T-helper 1 cell treated with Interleukin-12 subunit alpha and Interleukin-12 subunit beta and Interleukin-4 antibody, amounts not matched to agents 30 μg/mL and 1 μg/mL, for 36 hours (primary cell): Measurements from ENCODE around the gene RAB24.
A peak's percentile ranks its signal among the peaks of the same experiment; 100 is the strongest.
"Not testable (repeated sequence)": the region's sequence is repeated elsewhere in the genome, so short reads cannot be mapped to it uniquely, and the experiment has no call there.

Source experiments
- H3K27ac Mint-ChIP-seq: one replicate; pipeline ENCODE4 v1.8.0; 2021; ENCODE audit warnings: mild to moderate bottlenecking, mixed read lengths
- H3K27me3 Mint-ChIP-seq: one replicate; pipeline ENCODE4 v1.8.0; 2021; ENCODE audit warnings: low read depth, mixed read lengths
- H3K36me3 Mint-ChIP-seq: one replicate; pipeline ENCODE4 v1.8.0; 2021; ENCODE audit warnings: low read depth, mixed read lengths
- H3K4me1 Mint-ChIP-seq: one replicate; pipeline ENCODE4 v1.8.0; 2021; ENCODE audit warnings: low read depth, mixed read lengths
- H3K4me3 Mint-ChIP-seq: one replicate; pipeline ENCODE4 v1.8.0; 2021; ENCODE audit warnings: mild to moderate bottlenecking, moderate library complexity, mixed read lengths
- H3K9me3 Mint-ChIP-seq: one replicate; pipeline ENCODE4 v1.8.0; 2021; ENCODE audit warnings: mixed read lengths

The RAB24 gene

DNA sequence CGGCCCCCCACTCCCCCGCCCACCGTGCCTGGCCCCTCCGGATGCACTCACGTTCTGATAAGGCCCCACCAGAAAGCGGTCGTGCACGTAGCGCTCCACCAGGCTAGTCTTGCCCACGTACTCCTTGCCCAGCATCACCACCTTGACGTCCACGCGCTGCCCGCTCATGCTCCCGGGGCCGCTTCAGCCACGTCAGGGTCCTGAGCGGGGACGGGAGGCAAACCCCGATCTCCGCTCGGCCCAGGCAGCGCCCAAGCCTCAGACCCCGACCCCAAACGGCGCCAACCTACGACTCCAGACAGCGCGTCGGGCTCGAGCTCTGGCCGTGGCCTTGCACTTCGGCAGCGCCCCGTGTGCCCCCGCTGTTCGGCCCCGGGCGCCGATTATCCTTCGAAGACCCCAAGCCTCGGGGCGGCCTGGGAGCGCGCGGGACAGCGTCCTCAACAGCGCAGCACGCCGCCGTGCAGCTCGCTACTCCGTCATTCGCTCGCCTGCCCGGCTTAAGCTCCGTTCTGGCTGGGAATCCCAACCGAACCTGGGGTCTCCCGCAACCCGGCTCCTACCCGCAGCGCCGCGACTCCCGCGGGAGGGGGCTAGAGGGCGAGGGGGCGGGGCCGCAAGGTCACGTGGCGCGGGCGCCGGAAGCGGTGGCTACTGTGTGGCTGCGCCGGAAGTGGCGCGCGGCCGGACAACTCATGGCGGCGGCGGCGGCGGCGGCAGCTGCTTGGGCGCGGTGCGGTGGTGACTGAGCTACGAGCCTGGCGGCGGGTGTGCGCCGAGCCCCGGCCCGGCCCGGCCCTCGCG lies at the start of gene RAB24, which contains the start of gene PRELID1:
Gene RAB24 (minus strand): TSS at position 599 of the 804 bp plus-strand sequence. CDS start 431 bp downstream, at position 168.
Gene PRELID1 (plus strand): TSS at position 679 of the 804 bp plus-strand sequence. CDS start 187 bp downstream, outside the sequence.
- H3K27me3 Mint-ChIP-seq = no peaks in the 10 kb centered on the region
- peaks cover 43% of the 10 kb centered on the region for H3K36me3 Mint-ChIP-seq
- H3K4me1 Mint-ChIP-seq = peaks cover 67% of the 10 kb centered on the region
- peak within 1 kb of the TSS; percentile 92 for H3K4me3 Mint-ChIP-seq
- H3K9me3 Mint-ChIP-seq = no peaks in the 10 kb centered on the region
- peak within 1 kb of the TSS; percentile 87 for H3K27ac Mint-ChIP-seq

DNA sequence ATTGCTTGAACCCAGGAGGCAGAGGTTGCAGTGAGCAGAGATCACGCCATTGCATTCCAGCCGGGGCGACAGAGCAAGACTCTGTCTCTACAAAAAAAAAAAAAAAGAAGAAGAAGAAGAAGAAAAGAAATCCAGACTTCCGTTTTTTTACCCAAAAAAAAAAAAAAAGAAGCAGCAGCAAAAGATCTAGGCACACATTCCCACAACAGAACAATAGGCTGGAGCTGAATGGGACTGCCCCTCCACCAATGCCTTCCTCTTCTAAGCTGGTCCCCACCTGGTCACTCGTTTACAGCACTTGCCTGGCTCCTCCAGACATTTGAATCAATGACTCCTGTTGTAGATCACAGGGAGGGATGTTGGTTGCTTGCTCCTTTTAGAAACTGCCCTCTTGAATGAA lies 49.6 kb upstream of the RAB24 start:
- Mint-ChIP-seq H3K36me3 (peaks cover 17% of the 10 kb centered on the region), H3K27ac (no peak overlapping the region), H3K9me3 (peaks cover 14% of the 10 kb centered on the region), H3K4me3 (peak overlapping the region; percentile 10), H3K4me1 (peaks cover 49% of the 10 kb centered on the region), H3K27me3 (no peaks in the 10 kb centered on the region)

GRCh38 chr5:177351392-177352329 lies 48.1 kb upstream of the RAB24 start, which contains the start of gene LMAN2:
Gene LMAN2, minus strand, starts transcription at chr5:177351668. Its CDS starts 21 bp downstream, at chr5:177351647.
- H3K27me3 Mint-ChIP-seq = no peaks in the 10 kb centered on the region
- H3K4me1 Mint-ChIP-seq = peaks cover 46% of the 10 kb centered on the region
- peaks cover 24% of the 10 kb centered on the region for H3K36me3 Mint-ChIP-seq
- H3K9me3 Mint-ChIP-seq = peaks cover 14% of the 10 kb centered on the region
- peak within 1 kb of the TSS; percentile 97 for H3K4me3 Mint-ChIP-seq
- peak within 1 kb of the TSS; percentile 100 for H3K27ac Mint-ChIP-seq

GRCh38 chr5:177350776-177351391 lies 47.4 kb upstream of the RAB24 start:
- peaks cover 25% of the 10 kb centered on the region for H3K36me3 Mint-ChIP-seq
- H3K27ac Mint-ChIP-seq = peak overlapping the region; percentile 100
- H3K4me3 Mint-ChIP-seq = peak overlapping the region; percentile 97
- H3K9me3 Mint-ChIP-seq = peaks cover 14% of the 10 kb centered on the region
- H3K4me1 Mint-ChIP-seq = peaks cover 44% of the 10 kb centered on the region
- no peaks in the 10 kb centered on the region for H3K27me3 Mint-ChIP-seq

- Mint-ChIP-seq H3K27ac (peak overlapping the region; percentile 78), H3K36me3 (peaks cover 20% of the 10 kb centered on the region), H3K4me1 (peaks cover 39% of the 10 kb centered on the region), H3K27me3 (no peaks in the 10 kb centered on the region), H3K4me3 (peak overlapping the region; percentile 97), H3K9me3 (peaks cover 5% of the 10 kb centered on the region)
Measured at GRCh38 chr5:177349762-177350161, 46.2 kb upstream of the RAB24 start.

DNA sequence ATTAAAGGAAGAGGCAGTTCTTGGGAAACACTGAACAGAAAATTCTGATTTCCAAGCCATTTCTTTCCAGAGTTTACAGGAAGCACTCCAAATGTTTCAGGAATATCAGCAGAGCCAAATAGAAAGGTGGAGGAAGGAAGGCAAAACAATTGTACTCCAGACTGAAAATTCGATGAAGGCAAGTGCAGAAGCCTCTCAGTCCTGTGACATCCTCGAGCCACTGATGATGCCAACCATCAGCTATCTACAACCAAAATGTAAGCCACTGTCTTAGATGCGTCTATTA lies 45.8 kb upstream of the RAB24 start:
- Mint-ChIP-seq H3K4me1 (peaks cover 37% of the 10 kb centered on the region), H3K4me3 (peak overlapping the region; percentile 97), H3K27me3 (no peaks in the 10 kb centered on the region), H3K36me3 (peaks cover 21% of the 10 kb centered on the region), H3K27ac (no peak overlapping the region), H3K9me3 (peaks cover 2% of the 10 kb centered on the region)

- H3K4me1 Mint-ChIP-seq = peaks cover 36% of the 10 kb centered on the region
- H3K27me3 Mint-ChIP-seq = no peaks in the 10 kb centered on the region
- no peak overlapping the region for H3K4me3 Mint-ChIP-seq
- H3K36me3 Mint-ChIP-seq = peaks cover 25% of the 10 kb centered on the region
- H3K9me3 Mint-ChIP-seq = no peaks in the 10 kb centered on the region
- no peak overlapping the region for H3K27ac Mint-ChIP-seq
Measured at GRCh38 chr5:177347699-177348098, 44.2 kb upstream of the RAB24 start.

GRCh38 chr5:177346820-177347219 lies 43.3 kb upstream of the RAB24 start:
- Mint-ChIP-seq H3K4me3 (peak overlapping the region; percentile 15), H3K36me3 (peaks cover 28% of the 10 kb centered on the region)

DNA sequence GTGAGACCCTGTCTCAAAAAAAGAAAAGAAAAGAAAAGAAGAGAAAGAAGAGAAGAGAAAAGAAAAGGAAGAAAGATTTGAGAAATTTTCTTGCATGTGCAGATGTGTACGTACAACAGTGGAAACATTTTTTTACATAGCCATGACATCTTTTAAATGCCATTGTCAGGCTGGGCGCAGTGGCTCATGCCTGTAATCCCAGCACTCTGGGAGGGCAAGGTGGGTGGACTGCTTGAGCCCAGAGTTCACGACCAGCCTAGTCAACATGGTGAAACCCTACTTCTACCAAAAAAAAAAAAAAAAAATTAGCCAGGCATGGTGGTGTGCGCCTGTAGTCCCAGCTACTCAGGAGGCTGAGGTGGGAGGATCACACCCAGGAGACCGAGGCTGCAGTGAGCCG lies 41.4 kb upstream of the RAB24 start:
- Mint-ChIP-seq H3K27ac (no peak overlapping the region), H3K9me3 (peaks cover 2% of the 10 kb centered on the region), H3K36me3 (peaks cover 37% of the 10 kb centered on the region), H3K4me1 (peaks cover 29% of the 10 kb centered on the region), H3K27me3 (no peaks in the 10 kb centered on the region), H3K4me3 (no peak overlapping the region)

More at GRCh38 chr5:177346820-177347219, 43.3 kb upstream of the RAB24 start:
- H3K4me1 Mint-ChIP-seq = peaks cover 31% of the 10 kb centered on the region
- H3K9me3 Mint-ChIP-seq = no peaks in the 10 kb centered on the region
- no peaks in the 10 kb centered on the region for H3K27me3 Mint-ChIP-seq
- H3K27ac Mint-ChIP-seq = no peak overlapping the region

DNA sequence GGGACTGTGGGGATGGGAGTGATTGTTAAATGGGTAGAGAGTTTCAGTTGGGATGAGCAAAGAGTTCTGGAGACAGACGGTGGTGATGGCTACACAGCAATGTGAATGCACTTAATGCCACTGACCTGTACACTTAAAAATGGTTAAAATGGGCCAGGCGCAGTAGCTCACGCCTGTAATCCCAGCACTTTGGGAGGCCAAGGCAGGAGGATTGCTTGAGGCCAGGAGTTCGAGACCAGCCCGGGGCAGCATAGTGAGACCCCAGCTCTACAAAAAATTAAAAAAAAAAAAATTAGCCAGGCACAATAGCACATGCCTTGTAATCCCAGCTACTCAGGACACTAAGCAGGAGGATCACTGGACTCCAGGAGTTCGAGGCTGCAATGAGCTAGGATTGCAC lies 40.3 kb upstream of the RAB24 start:
- H3K27me3 Mint-ChIP-seq = no peaks in the 10 kb centered on the region
- no peak overlapping the region for H3K4me3 Mint-ChIP-seq
- peaks cover 24% of the 10 kb centered on the region for H3K4me1 Mint-ChIP-seq
- peaks cover 8% of the 10 kb centered on the region for H3K9me3 Mint-ChIP-seq
- H3K36me3 Mint-ChIP-seq = peaks cover 39% of the 10 kb centered on the region
- H3K27ac Mint-ChIP-seq = no peak overlapping the region

- H3K27me3 Mint-ChIP-seq, H3K4me3 Mint-ChIP-seq, H3K27ac Mint-ChIP-seq, H3K9me3 Mint-ChIP-seq: not testable (repeated sequence)
- H3K4me1 Mint-ChIP-seq = peaks cover 24% of the 10 kb centered on the region
- H3K36me3 Mint-ChIP-seq = peaks cover 41% of the 10 kb centered on the region
Measured at GRCh38 chr5:177343000-177343399, 39.5 kb upstream of the RAB24 start.

GRCh38 chr5:177339107-177339638 lies 35.7 kb upstream of the RAB24 start:
- H3K27me3 Mint-ChIP-seq = no peaks in the 10 kb centered on the region
- H3K27ac Mint-ChIP-seq = no peak overlapping the region
- H3K4me3 Mint-ChIP-seq = no peak overlapping the region
- peaks cover 44% of the 10 kb centered on the region for H3K36me3 Mint-ChIP-seq
- peaks cover 8% of the 10 kb centered on the region for H3K9me3 Mint-ChIP-seq
- peaks cover 17% of the 10 kb centered on the region for H3K4me1 Mint-ChIP-seq

GRCh38 chr5:177338251-177339106 lies 35.0 kb upstream of the RAB24 start:
- Mint-ChIP-seq H3K4me1 (peaks cover 20% of the 10 kb centered on the region), H3K27me3 (no peaks in the 10 kb centered on the region), H3K36me3 (peaks cover 49% of the 10 kb centered on the region), H3K9me3 (peaks cover 8% of the 10 kb centered on the region), H3K4me3 (no peak overlapping the region), H3K27ac (no peak overlapping the region)
